Measurements from ENCODE around the gene MYEOV.
A peak's percentile ranks its signal among the peaks of the same experiment; 100 is the strongest.

The MYEOV gene

GRCh38 chr11:69288883-69289242 lies 5.1 kb upstream of the MYEOV start:
- no peaks in the 10 kb centered on the region for H3K36me3 ChIP-seq (ENCODE audit: control insufficient read depth, insufficient read depth, low read length)
- H3K27ac ChIP-seq (ENCODE audit: low read depth, low read length): no peak overlapping the region
- peaks cover 14% of the 10 kb centered on the region for H3K4me1 ChIP-seq (ENCODE audit: control insufficient read depth, insufficient read depth, low read length)
- no peaks in the 10 kb centered on the region for H3K27me3 ChIP-seq (ENCODE audit: control insufficient read depth, insufficient read depth, low read length)
- no peak overlapping the region for H3K9ac ChIP-seq (ENCODE audit: low read depth, low read length)
- no peaks in the 10 kb centered on the region for H3K9me3 ChIP-seq (ENCODE audit: control insufficient read depth, insufficient read depth, low read length)
- H3K4me3 ChIP-seq (ENCODE audit: low read depth, low read length): no peak overlapping the region

- H3K9me3 ChIP-seq (ENCODE audit: control insufficient read depth, insufficient read depth, low read length): no peaks in the 10 kb centered on the region
- H3K36me3 ChIP-seq (ENCODE audit: control insufficient read depth, insufficient read depth, low read length): no peaks in the 10 kb centered on the region
- peaks cover 14% of the 10 kb centered on the region for H3K4me1 ChIP-seq (ENCODE audit: control insufficient read depth, insufficient read depth, low read length)
- no peaks in the 10 kb centered on the region for H3K27me3 ChIP-seq (ENCODE audit: control insufficient read depth, insufficient read depth, low read length)
- H3K9ac ChIP-seq (ENCODE audit: low read depth, low read length): no peak overlapping the region
- no peak overlapping the region for H3K4me3 ChIP-seq (ENCODE audit: low read depth, low read length)
- H3K27ac ChIP-seq (ENCODE audit: low read depth, low read length): no peak overlapping the region
Observed at GRCh38 chr11:69290806-69291205, 3.1 kb upstream of the MYEOV start.

GRCh38 chr11:69291459-69292110 lies 2.4 kb upstream of the MYEOV start:
- Histone ChIP-seq H3K36me3 (ENCODE audit: control insufficient read depth, insufficient read depth, low read length) (no peaks in the 10 kb centered on the region), H3K27ac (ENCODE audit: low read depth, low read length) (no peak overlapping the region), H3K4me3 (ENCODE audit: low read depth, low read length) (no peak overlapping the region), H3K9ac (ENCODE audit: low read depth, low read length) (no peak overlapping the region), H3K27me3 (ENCODE audit: control insufficient read depth, insufficient read depth, low read length) (no peaks in the 10 kb centered on the region), H3K9me3 (ENCODE audit: control insufficient read depth, insufficient read depth, low read length) (no peaks in the 10 kb centered on the region), H3K4me1 (ENCODE audit: control insufficient read depth, insufficient read depth, low read length) (peaks cover 11% of the 10 kb centered on the region)

- no peak overlapping the region for H3K9ac ChIP-seq (ENCODE audit: low read depth, low read length)
- H3K36me3 ChIP-seq (ENCODE audit: control insufficient read depth, insufficient read depth, low read length): no peaks in the 10 kb centered on the region
- peaks cover 5% of the 10 kb centered on the region for H3K4me1 ChIP-seq (ENCODE audit: control insufficient read depth, insufficient read depth, low read length)
- H3K9me3 ChIP-seq (ENCODE audit: control insufficient read depth, insufficient read depth, low read length): no peaks in the 10 kb centered on the region
- no peaks in the 10 kb centered on the region for H3K27me3 ChIP-seq (ENCODE audit: control insufficient read depth, insufficient read depth, low read length)
- no peak overlapping the region for H3K4me3 ChIP-seq (ENCODE audit: low read depth, low read length)
- H3K27ac ChIP-seq (ENCODE audit: low read depth, low read length): no peak overlapping the region
Observed at GRCh38 chr11:69292221-69292648, 1.7 kb upstream of the MYEOV start.

- Histone ChIP-seq H3K36me3 (ENCODE audit: control insufficient read depth, insufficient read depth, low read length) (no peaks in the 10 kb centered on the region), H3K9me3 (ENCODE audit: control insufficient read depth, insufficient read depth, low read length) (no peaks in the 10 kb centered on the region), H3K4me1 (ENCODE audit: control insufficient read depth, insufficient read depth, low read length) (no peaks in the 10 kb centered on the region), H3K27me3 (ENCODE audit: control insufficient read depth, insufficient read depth, low read length) (no peaks in the 10 kb centered on the region), H3K27ac (ENCODE audit: low read depth, low read length) (no peak overlapping the region), H3K4me3 (ENCODE audit: low read depth, low read length) (no peak overlapping the region), H3K9ac (ENCODE audit: low read depth, low read length) (no peak overlapping the region)
Observed at GRCh38 chr11:69293087-69293486, 868 bp upstream of the MYEOV start.

GRCh38 chr11:69294571-69295078 lies 670 bp downstream of the MYEOV start:
- no peak overlapping the region for H3K9ac ChIP-seq (ENCODE audit: low read depth, low read length)
- H3K4me3 ChIP-seq (ENCODE audit: low read depth, low read length): no peak overlapping the region
- H3K9me3 ChIP-seq (ENCODE audit: control insufficient read depth, insufficient read depth, low read length): no peaks in the 10 kb centered on the region
- no peak overlapping the region for H3K27ac ChIP-seq (ENCODE audit: low read depth, low read length)
- H3K4me1 ChIP-seq (ENCODE audit: control insufficient read depth, insufficient read depth, low read length): no peaks in the 10 kb centered on the region
- no peaks in the 10 kb centered on the region for H3K36me3 ChIP-seq (ENCODE audit: control insufficient read depth, insufficient read depth, low read length)
- no peaks in the 10 kb centered on the region for H3K27me3 ChIP-seq (ENCODE audit: control insufficient read depth, insufficient read depth, low read length)

- Histone ChIP-seq H3K27me3 (ENCODE audit: control insufficient read depth, insufficient read depth, low read length) (no peaks in the 10 kb centered on the region), H3K4me3 (ENCODE audit: low read depth, low read length) (no peak overlapping the region), H3K9me3 (ENCODE audit: control insufficient read depth, insufficient read depth, low read length) (no peaks in the 10 kb centered on the region), H3K27ac (ENCODE audit: low read depth, low read length) (no peak overlapping the region), H3K9ac (ENCODE audit: low read depth, low read length) (no peak overlapping the region), H3K36me3 (ENCODE audit: control insufficient read depth, insufficient read depth, low read length) (no peaks in the 10 kb centered on the region), H3K4me1 (ENCODE audit: control insufficient read depth, insufficient read depth, low read length) (no peaks in the 10 kb centered on the region)
Observed at GRCh38 chr11:69295079-69295994, 1.4 kb downstream of the MYEOV start.

GRCh38 chr11:69295995-69296889 lies 2.3 kb downstream of the MYEOV start:
- no peaks in the 10 kb centered on the region for H3K36me3 ChIP-seq (ENCODE audit: control insufficient read depth, insufficient read depth, low read length)
- no peaks in the 10 kb centered on the region for H3K4me1 ChIP-seq (ENCODE audit: control insufficient read depth, insufficient read depth, low read length)
- H3K9ac ChIP-seq (ENCODE audit: low read depth, low read length): no peak overlapping the region
- H3K27me3 ChIP-seq (ENCODE audit: control insufficient read depth, insufficient read depth, low read length): no peaks in the 10 kb centered on the region
- no peak overlapping the region for H3K27ac ChIP-seq (ENCODE audit: low read depth, low read length)
- H3K4me3 ChIP-seq (ENCODE audit: low read depth, low read length): no peak overlapping the region
- H3K9me3 ChIP-seq (ENCODE audit: control insufficient read depth, insufficient read depth, low read length): no peaks in the 10 kb centered on the region

- Histone ChIP-seq H3K4me3 (ENCODE audit: low read depth, low read length) (no peak overlapping the region), H3K36me3 (ENCODE audit: control insufficient read depth, insufficient read depth, low read length) (no peaks in the 10 kb centered on the region), H3K27me3 (ENCODE audit: control insufficient read depth, insufficient read depth, low read length) (no peaks in the 10 kb centered on the region), H3K9ac (ENCODE audit: low read depth, low read length) (no peak overlapping the region), H3K4me1 (ENCODE audit: control insufficient read depth, insufficient read depth, low read length) (no peaks in the 10 kb centered on the region), H3K9me3 (ENCODE audit: control insufficient read depth, insufficient read depth, low read length) (no peaks in the 10 kb centered on the region), H3K27ac (ENCODE audit: low read depth, low read length) (peak overlapping the region; percentile 77)
Observed at GRCh38 chr11:69296890-69297786, 3.2 kb downstream of the MYEOV start.

- Histone ChIP-seq H3K4me1 (ENCODE audit: control insufficient read depth, insufficient read depth, low read length) (no peaks in the 10 kb centered on the region), H3K9ac (ENCODE audit: low read depth, low read length) (no peak overlapping the region)
Observed at GRCh38 chr11:69297787-69298266, 3.9 kb downstream of the MYEOV start.

More at GRCh38 chr11:69297787-69298266, 3.9 kb downstream of the MYEOV start:
- Histone ChIP-seq H3K4me3 (ENCODE audit: low read depth, low read length) (no peak overlapping the region), H3K27me3 (ENCODE audit: control insufficient read depth, insufficient read depth, low read length) (no peaks in the 10 kb centered on the region), H3K9me3 (ENCODE audit: control insufficient read depth, insufficient read depth, low read length) (no peaks in the 10 kb centered on the region), H3K36me3 (ENCODE audit: control insufficient read depth, insufficient read depth, low read length) (no peaks in the 10 kb centered on the region), H3K27ac (ENCODE audit: low read depth, low read length) (peak overlapping the region; percentile 77)

Measured in HUES48 (cell line).